Dermis lymphatic vessel endothelial cell (primary cell): ENCODE results near the gene XK. TPM values are rescaled to one million over a fixed set of nuclear protein-coding genes. Genes with fewer than 3 reads are reported as not detected.

Experiments
- total RNA-seq: library from RNA; depleted of rRNA; stranded (reverse); fragments of >200 nt; gene quantifications from 2 replicates; pipeline ENCODE4 v1.2.1, GENCODE V29; 2014

Gene XK, protein sequence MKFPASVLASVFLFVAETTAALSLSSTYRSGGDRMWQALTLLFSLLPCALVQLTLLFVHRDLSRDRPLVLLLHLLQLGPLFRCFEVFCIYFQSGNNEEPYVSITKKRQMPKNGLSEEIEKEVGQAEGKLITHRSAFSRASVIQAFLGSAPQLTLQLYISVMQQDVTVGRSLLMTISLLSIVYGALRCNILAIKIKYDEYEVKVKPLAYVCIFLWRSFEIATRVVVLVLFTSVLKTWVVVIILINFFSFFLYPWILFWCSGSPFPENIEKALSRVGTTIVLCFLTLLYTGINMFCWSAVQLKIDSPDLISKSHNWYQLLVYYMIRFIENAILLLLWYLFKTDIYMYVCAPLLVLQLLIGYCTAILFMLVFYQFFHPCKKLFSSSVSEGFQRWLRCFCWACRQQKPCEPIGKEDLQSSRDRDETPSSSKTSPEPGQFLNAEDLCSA
- total RNA-seq: under 0.01 TPM in 2 replicates

GRCh38 chrX:37685381-37686359, at the start of gene XK:
TSS of gene XK (plus strand) at chrX:37685791. CDS start at chrX:37685962, 171 bp downstream.

GRCh38 chrX:37779857-37780256, 94.3 kb downstream of the XK start, which contains the start of gene CYBB:
TSS of gene CYBB (plus strand) at chrX:37780059. CDS start at chrX:37780078, 19 bp downstream.

Other genes with a start within 250 kb of the XK start
- 0.22 and 0.43 TPM in 2 replicates for gene LANCL3, start 114.1 kb upstream of the XK start, total RNA-seq
- gene CYBB, start 94.3 kb downstream of the XK start, total RNA-seq: not detected in 2 replicates
- 36.2 and 37.1 TPM in 2 replicates for gene DYNLT3, start 161.8 kb downstream of the XK start, total RNA-seq